MCF 10A (cell line): ENCODE results near the gene ATRAID. TPM values are rescaled to one million over a fixed set of nuclear protein-coding genes. Genes with fewer than 3 reads are reported as not detected.

Source experiments
- BruUV-seq: library from RNA; stranded (reverse); fragments of 400-500 nt; replicated peaks from 2 replicates; lab custom pipeline; 2021; lab: Mats Ljungman, UMichigan
- CTCF ChIA-PET: fragments of 300-600 bp; sonication (Branson Sonifier 250); formaldehyde crosslinking; extraction: SDS; loops from one replicate; lab custom pipeline; 2021; ENCODE audit warnings: antibody characterized with exemption, inconsistent platforms; lab: Yijun Ruan, JAX
- POLR2A ChIA-PET: fragments of 300-600, 350-650 bp; sonication (Branson Sonifier 250); formaldehyde crosslinking; extraction: SDS; loops from one replicate; lab custom pipeline; 2020; ENCODE audit warnings: antibody characterized with exemption, inconsistent platforms; lab: Yijun Ruan, JAX
- DNase-seq: peaks from one replicate; pipeline ENCODE4 v3.0.0-alpha.2; 2018; ENCODE audit not compliant: unreplicated experiment
- H3K27ac Mint-ChIP-seq: one replicate; pipeline ENCODE4 v1.8.0; 2022; ENCODE audit warnings: mild to moderate bottlenecking, low read depth, mixed read lengths; ENCODE audit not compliant: unreplicated experiment
- H3K27me3 Mint-ChIP-seq: one replicate; pipeline ENCODE4 v1.8.0; 2022; ENCODE audit warnings: mixed read lengths; ENCODE audit not compliant: insufficient read depth, unreplicated experiment
- H3K36me3 Mint-ChIP-seq: one replicate; pipeline ENCODE4 v1.8.0; 2022; ENCODE audit warnings: mild to moderate bottlenecking, moderate library complexity, mixed read lengths; ENCODE audit not compliant: insufficient read depth, unreplicated experiment
- H3K4me1 Mint-ChIP-seq: one replicate; pipeline ENCODE4 v1.8.0; 2022; ENCODE audit warnings: mixed read lengths; ENCODE audit not compliant: insufficient read depth, unreplicated experiment
- H3K4me3 Mint-ChIP-seq: one replicate; pipeline ENCODE4 v1.8.0; 2022; ENCODE audit warnings: mild to moderate bottlenecking, moderate library complexity, mixed read lengths; ENCODE audit not compliant: unreplicated experiment
- H3K9me3 Mint-ChIP-seq: one replicate; pipeline ENCODE4 v1.8.0; 2022; ENCODE audit warnings: mixed read lengths; ENCODE audit not compliant: unreplicated experiment
- intact Hi-C: fragments of 100-400 bp; cut with micrococcal nuclease; formaldehyde crosslinking; loops from 2 replicates; pipeline ENCODE4 v1.14.1; 2022
- total RNA-seq: library from RNA; stranded (reverse); gene quantifications from 2 replicates; pipeline ENCODE4 v1.2.3, GENCODE V29; 2022
- TF ChIP-seq, protein P1 (sequence below): fragments of 200-600 bp; IDR thresholded peaks from one replicate; pipeline ENCODE4 v1.8.0; 2022; ENCODE audit warnings: antibody characterized with exemption, mild to moderate bottlenecking; ENCODE audit not compliant: unreplicated experiment

The ATRAID gene
- total RNA-seq, 1 experiment from 2014 or later, result 115 TPM

DNA sequence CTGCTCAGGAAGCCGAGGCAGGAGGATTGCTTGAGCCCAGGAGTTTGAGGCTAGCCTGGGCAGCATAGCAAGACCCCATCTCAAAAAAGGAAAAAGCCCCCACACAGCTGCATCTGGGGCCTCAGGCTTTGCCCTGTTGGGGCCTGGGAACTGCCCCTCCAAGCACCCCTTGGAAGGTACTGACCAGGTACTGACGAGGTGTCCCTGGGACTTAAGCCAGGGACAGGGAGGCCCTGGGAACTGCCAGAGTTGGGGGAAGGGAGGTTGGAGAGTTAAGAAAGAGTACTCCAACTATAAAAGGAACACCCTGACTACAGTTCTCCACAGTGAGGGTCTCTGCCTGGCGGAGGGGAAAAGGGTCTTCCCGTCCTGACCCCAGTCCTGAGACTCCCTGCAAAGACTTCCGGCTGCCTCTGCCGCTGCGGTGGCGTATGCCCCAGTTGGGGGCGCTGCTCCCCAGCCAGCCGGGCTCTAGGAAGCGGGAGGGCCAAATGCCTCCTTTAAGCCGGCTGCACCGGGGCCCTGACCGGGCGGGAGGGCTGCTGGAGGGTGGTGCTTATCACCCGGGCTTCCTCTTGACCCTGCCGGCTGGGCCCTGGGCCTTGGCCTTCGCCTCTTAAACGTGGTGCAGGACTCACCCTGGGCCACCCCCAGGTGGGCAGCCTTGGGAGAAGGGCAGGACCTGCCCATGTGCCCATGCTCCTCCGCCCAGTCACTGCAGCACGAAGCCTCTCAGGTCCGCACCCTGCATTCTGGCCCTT, 38.2 kb downstream of the ATRAID start:
- TF ChIP-seq, protein P1, sequence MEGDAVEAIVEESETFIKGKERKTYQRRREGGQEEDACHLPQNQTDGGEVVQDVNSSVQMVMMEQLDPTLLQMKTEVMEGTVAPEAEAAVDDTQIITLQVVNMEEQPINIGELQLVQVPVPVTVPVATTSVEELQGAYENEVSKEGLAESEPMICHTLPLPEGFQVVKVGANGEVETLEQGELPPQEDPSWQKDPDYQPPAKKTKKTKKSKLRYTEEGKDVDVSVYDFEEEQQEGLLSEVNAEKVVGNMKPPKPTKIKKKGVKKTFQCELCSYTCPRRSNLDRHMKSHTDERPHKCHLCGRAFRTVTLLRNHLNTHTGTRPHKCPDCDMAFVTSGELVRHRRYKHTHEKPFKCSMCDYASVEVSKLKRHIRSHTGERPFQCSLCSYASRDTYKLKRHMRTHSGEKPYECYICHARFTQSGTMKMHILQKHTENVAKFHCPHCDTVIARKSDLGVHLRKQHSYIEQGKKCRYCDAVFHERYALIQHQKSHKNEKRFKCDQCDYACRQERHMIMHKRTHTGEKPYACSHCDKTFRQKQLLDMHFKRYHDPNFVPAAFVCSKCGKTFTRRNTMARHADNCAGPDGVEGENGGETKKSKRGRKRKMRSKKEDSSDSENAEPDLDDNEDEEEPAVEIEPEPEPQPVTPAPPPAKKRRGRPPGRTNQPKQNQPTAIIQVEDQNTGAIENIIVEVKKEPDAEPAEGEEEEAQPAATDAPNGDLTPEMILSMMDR, result peak; percentile 38
- Mint-ChIP-seq H3K27me3 (no peaks in the 10 kb centered on the region), H3K4me3 (no peak overlapping the region), H3K27ac (no peak overlapping the region), H3K9me3 (no peaks in the 10 kb centered on the region), H3K36me3 (peaks cover 5% of the 10 kb centered on the region), H3K4me1 (peaks cover 10% of the 10 kb centered on the region)
- CTCF ChIA-PET, result no interaction called here
- no TSS peak for BruUV-seq
- intact Hi-C loops, result no loop called here
- POLR2A ChIA-PET, result interaction anchor here (0.7 to 1.2 kb wide), 3 partner anchors 107 to 179 kb away, joined by 3 to 4 read pairs (median 3); partner anchors contain the start of gene OST4
- DNase-seq, result peak; percentile 55

DNA sequence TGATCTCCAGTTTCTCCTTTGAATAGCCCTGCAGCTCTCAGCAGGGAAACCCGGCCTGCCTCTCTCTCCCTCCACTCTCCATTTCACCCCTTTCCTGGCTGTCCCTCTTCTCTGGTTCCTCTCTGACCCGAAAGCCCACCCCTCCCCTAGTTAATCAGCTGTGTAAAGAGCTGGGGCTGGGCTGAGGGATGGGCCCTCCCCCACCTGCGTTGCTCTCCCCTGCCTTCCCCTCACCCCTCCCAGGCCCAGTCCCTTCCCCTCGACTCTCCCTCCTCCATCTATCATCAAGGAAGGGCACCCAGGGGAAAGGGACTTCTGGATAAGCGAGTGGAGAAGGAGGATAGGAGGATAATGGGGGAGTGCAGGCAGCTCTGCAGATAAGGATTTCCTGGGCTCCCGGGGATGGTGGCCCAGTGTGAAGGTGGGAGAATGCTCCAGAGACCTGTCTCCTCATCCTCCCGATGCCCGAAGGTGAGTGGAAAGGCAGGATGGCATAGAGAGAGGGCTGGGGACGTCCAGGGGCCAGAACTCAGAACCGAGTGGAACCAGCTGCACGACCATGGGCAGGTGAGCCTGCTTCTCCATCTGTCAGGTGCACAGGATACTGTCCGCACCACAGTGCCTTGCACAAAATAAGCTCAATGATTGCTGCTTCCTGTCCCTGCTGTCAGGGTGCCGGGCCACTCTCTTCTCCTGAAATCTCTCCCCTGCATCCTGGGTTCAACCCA, 39.0 kb downstream of the ATRAID start:
- intact Hi-C loops, result no loop called here
- H3K27ac Mint-ChIP-seq, result no peak overlapping the region
- peaks cover 17% of the 10 kb centered on the region for H3K4me1 Mint-ChIP-seq
- H3K4me3 Mint-ChIP-seq, result no peak overlapping the region
- no peaks in the 10 kb centered on the region for H3K9me3 Mint-ChIP-seq
- H3K36me3 Mint-ChIP-seq, result peaks cover 5% of the 10 kb centered on the region
- H3K27me3 Mint-ChIP-seq, result no peaks in the 10 kb centered on the region
- POLR2A ChIA-PET, result interaction anchor here (0.7 kb wide), 1 partner anchor 153 kb away, joined by 3 read pairs; no protein-coding TSS in a partner anchor
- TF ChIP-seq, protein P1, result no peak
- DNase-seq, result no peak
- CTCF ChIA-PET, result interaction anchor here (1.2 kb wide), 1 partner anchor 24 kb away, joined by 3 read pairs; no protein-coding TSS in a partner anchor
- BruUV-seq, result no TSS peak

DNA sequence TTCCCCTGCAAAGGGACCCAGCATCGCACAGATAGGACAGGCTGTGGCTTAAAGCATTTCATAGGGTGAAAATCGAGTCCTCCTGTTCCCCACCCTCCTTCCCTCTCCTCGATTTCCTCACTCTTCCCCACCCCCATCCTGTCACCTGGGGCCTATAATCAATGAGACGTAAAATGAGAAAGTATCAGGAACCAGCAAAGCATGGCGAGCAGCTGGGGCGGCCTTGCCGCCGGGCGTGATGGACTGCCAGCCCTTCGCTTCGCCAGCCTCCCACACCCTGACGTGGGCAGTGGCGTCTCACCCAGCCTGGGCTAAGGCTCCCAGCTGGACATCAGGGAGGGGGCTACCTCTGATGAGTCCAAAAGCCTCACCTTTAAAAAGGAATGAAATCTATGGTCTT, 39.9 kb downstream of the ATRAID start:
- TF ChIP-seq, protein P1, result no peak
- DNase-seq, result no peak
- intact Hi-C loops, result no loop called here
- Mint-ChIP-seq H3K4me1 (peaks cover 26% of the 10 kb centered on the region), H3K27me3 (no peaks in the 10 kb centered on the region), H3K9me3 (no peaks in the 10 kb centered on the region), H3K27ac (no peak overlapping the region), H3K4me3 (no peak overlapping the region), H3K36me3 (peaks cover 5% of the 10 kb centered on the region)
- no TSS peak for BruUV-seq
- CTCF ChIA-PET, result interaction anchor here (1.2 kb wide), 2 partner anchors 16 to 24 kb away, joined by 3 to 7 read pairs; no protein-coding TSS in a partner anchor
- POLR2A ChIA-PET, result interaction anchor here (0.7 kb wide), 1 partner anchor 428 kb away, joined by 3 read pairs; no protein-coding TSS in a partner anchor

DNA sequence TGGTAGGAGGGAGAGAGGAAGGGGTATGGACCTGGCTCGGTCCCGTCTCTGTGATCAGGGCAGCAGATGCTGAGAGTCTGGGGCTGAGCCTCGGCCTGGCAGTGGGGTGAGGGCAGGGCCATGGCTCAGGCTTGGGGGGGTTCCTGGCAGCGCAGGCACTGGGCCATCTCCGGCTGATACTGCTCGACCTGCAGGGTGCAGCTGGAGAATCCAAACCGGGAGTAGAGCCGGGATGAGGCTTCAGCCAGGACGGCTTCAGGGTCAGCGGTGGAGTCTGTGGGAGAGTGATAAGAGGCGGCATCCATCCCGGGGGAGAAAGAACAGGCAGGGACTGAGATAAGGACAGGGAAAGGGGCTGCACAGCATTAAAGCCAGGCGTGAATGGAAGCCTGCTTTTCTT, 43.3 kb downstream of the ATRAID start:
- H3K36me3 Mint-ChIP-seq, result no peaks in the 10 kb centered on the region
- TF ChIP-seq, protein P1, result no peak
- no TSS peak for BruUV-seq
- POLR2A ChIA-PET, result interaction anchor here (1.1 kb wide), 1 partner anchor 9 kb away, joined by 4 read pairs; no protein-coding TSS in a partner anchor
- H3K4me1 Mint-ChIP-seq, result peaks cover 20% of the 10 kb centered on the region
- DNase-seq, result no peak
- H3K9me3 Mint-ChIP-seq, result no peaks in the 10 kb centered on the region
- intact Hi-C loops, result no loop called here
- no peak overlapping the region for H3K4me3 Mint-ChIP-seq
- H3K27me3 Mint-ChIP-seq, result peaks cover 10% of the 10 kb centered on the region
- CTCF ChIA-PET, result interaction anchor here (0.8 to 0.9 kb wide), 2 partner anchors 15 to 24 kb away, joined by 3 read pairs; no protein-coding TSS in a partner anchor
- H3K27ac Mint-ChIP-seq, result no peak overlapping the region
